K562 (cell line): Measurements from ENCODE around the gene MRPL11. TPM values are rescaled to one million over a fixed set of nuclear protein-coding genes. Genes with fewer than 3 reads are reported as not detected.

ENCODE experiments used
- ATAC-seq: fragments of 200-7000 bp; cut with Tn5 transposase; 3 replicates; pipeline ENCODE4 v1.9.1; 2020; ENCODE audit warnings: moderate library complexity
- BruUV-seq: library from RNA; stranded (reverse); fragments of 400-500 nt; replicated peaks from 2 replicates; lab custom pipeline; 2021; lab: Mats Ljungman, UMichigan
- CTCF ChIA-PET: fragments of 300-600 bp; formaldehyde crosslinking; extraction: SDS; loops from one replicate; lab custom pipeline; 2021; ENCODE audit warnings: low intra/inter-chr PET ratio; lab: Yijun Ruan, JAX
- POLR2A ChIA-PET: fragments of 300-600, 350-650 bp; sonication (Branson Sonifier 250); formaldehyde crosslinking; extraction: SDS; loops from one replicate; lab custom pipeline; 2021; ENCODE audit warnings: antibody characterized with exemption, inconsistent platforms; lab: Yijun Ruan, JAX
- DNase-seq, 4 experiments: peaks; one replicate each; pipeline versions ENCODE4 v3.0.0 to v3.0.0-alpha.2; 2011 to 2018; ENCODE audit warnings: low spot score in 3 of 4, mixed read lengths in 3 of 4; ENCODE audit errors: extremely low read depth in 1 of 4
- FAIRE-seq: peaks from 2 replicates; lab custom pipeline; 2011; peaks lifted over from hg19 to GRCh38; lab: Jason Lieb, UNC
- H2AFZ ChIP-seq: 2 replicates; pipeline ENCODE4 v1.6.0; 2011; ENCODE audit warnings: low read depth, low read length, control low read depth, inconsistent platforms
- H3K27ac ChIP-seq: fragments of 200-600 bp; 3 replicates; pipeline ENCODE4 v1.8.0; 2011; ENCODE audit warnings: low read depth, mild to moderate bottlenecking, control low read depth, inconsistent platforms, low read length, moderate library complexity, mixed read lengths; ENCODE audit errors: extremely low read depth
- H3K27me3 ChIP-seq, 2 experiments: fragments of 300-600 bp in 1 of 2; 2 replicates in 1 of 2; 3 replicates in 1 of 2; pipeline versions ENCODE4 v1.6.0 to v1.8.0; 2011; ENCODE audit warnings: inconsistent platforms in 2 of 2, low read length in 2 of 2, mild to moderate bottlenecking in 1 of 2, mixed read lengths in 1 of 2, moderate library complexity in 1 of 2; ENCODE audit not compliant: control insufficient read depth in 2 of 2, insufficient read depth in 2 of 2
- H3K36me3 ChIP-seq: fragments of 300-600 bp; 3 replicates; pipeline ENCODE4 v1.8.0; 2011; ENCODE audit warnings: mild to moderate bottlenecking, low read length, inconsistent platforms; ENCODE audit not compliant: control insufficient read depth, insufficient read depth
- H3K4me1 ChIP-seq, 2 experiments: fragments of 200-600 bp in 1 of 2; replicated peaks in 1 of 2; 2 replicates in 1 of 2; 3 replicates in 1 of 2; pipeline versions ENCODE4 v1.5.1 to v1.8.0; 2011; ENCODE audit warnings: inconsistent platforms in 2 of 2, low read length in 2 of 2, mild to moderate bottlenecking in 1 of 2, mixed read lengths in 1 of 2, moderate library complexity in 1 of 2; ENCODE audit not compliant: control insufficient read depth in 2 of 2, insufficient read depth in 2 of 2
- H3K4me2 ChIP-seq: 2 replicates; pipeline ENCODE4 v1.6.1; 2011; ENCODE audit warnings: low read length, control low read depth, inconsistent platforms, mixed read lengths; ENCODE audit not compliant: insufficient read depth
- H3K4me3 ChIP-seq: fragments of 200-600 bp; sonication (generic), shearing (Covaris generic); 2 replicates; pipeline ENCODE4 v1.5.1; 2016; ENCODE audit warnings: control low read depth, inconsistent platforms
- H3K79me2 ChIP-seq: fragments of 200-600 bp; 3 replicates; pipeline ENCODE4 v1.8.0; 2011; ENCODE audit warnings: low read length, inconsistent platforms; ENCODE audit not compliant: control insufficient read depth, insufficient read depth
- H3K9ac ChIP-seq, 2 experiments: 2 replicates each; pipeline versions ENCODE4 v1.6.0 to v1.6.1; 2011; ENCODE audit warnings: low read depth in 2 of 2, low read length in 2 of 2, control low read depth in 1 of 2, inconsistent platforms in 1 of 2, mild to moderate bottlenecking in 1 of 2, mixed read lengths in 1 of 2; ENCODE audit not compliant: insufficient read depth in 1 of 2
- H3K9me1 ChIP-seq: one replicate; pipeline ENCODE4 v1.6.0; 2011; ENCODE audit warnings: inconsistent platforms, mild to moderate bottlenecking, low read length, moderate library complexity; ENCODE audit not compliant: control insufficient read depth, insufficient read depth
- H3K9me3 ChIP-seq: replicated peaks from 2 replicates; pipeline ENCODE4 v1.5.1; 2011; ENCODE audit warnings: low read depth, low read length, inconsistent platforms; ENCODE audit not compliant: control insufficient read depth, insufficient read depth
- H4K20me1 ChIP-seq: replicated peaks from 2 replicates; pipeline ENCODE4 v1.6.1; 2011; ENCODE audit warnings: low read length, inconsistent platforms, mixed read lengths; ENCODE audit not compliant: control insufficient read depth, insufficient read depth
- CEBPG ChIP-seq, 3 experiments: fragments of 200-800 bp in 1 of 3; sonication (Bioruptor generic) in 1 of 3; sonication (generic) in 1 of 3; formaldehyde crosslinking in 1 of 3; IDR thresholded peaks in 2 of 3; conservative IDR thresholded peaks in 1 of 3; 2 replicates each; pipeline versions ENCODE4 v1.6.1 to v1.8.0; 2016 to 2022; ENCODE audit warnings: missing compliant biosample characterization in 2 of 3, missing genetic modification characterization in 2 of 3, mild to moderate bottlenecking in 1 of 3, missing genetic modification reagents in 1 of 3
- HIVEP1 ChIP-seq: fragments of 250-450 bp; sonication (Bioruptor Pico); IDR thresholded peaks from 2 replicates; pipeline ENCODE4 v1.4.0; 2020; ENCODE audit warnings: mild to moderate bottlenecking
- RBM14 ChIP-seq: fragments of 200-400 bp; formaldehyde crosslinking; IDR thresholded peaks from 2 replicates; pipeline ENCODE4 v1.6.1; 2018; ENCODE audit warnings: low read depth, mild to moderate bottlenecking, low read length, moderate library complexity, borderline replicate concordance; ENCODE audit not compliant: insufficient read depth
- RBM22 ChIP-seq: fragments of 200-400 bp; formaldehyde crosslinking; IDR thresholded peaks from 2 replicates; pipeline ENCODE4 v1.6.1; 2018; ENCODE audit warnings: low read length, low read depth; ENCODE audit not compliant: poor library complexity, severe bottlenecking
- TRIM24 ChIP-seq, 2 experiments: fragments of 450-650 bp; IDR thresholded peaks; 2 replicates each; pipeline ENCODE4 v1.6.1; 2016
- ZKSCAN3 ChIP-seq: fragments of 250-450 bp; sonication (Bioruptor Pico); IDR thresholded peaks from 2 replicates; pipeline ENCODE4 v1.4.0; 2020
- ZNF384 ChIP-seq: IDR thresholded peaks from 2 replicates; pipeline ENCODE4 v1.6.1; 2012; ENCODE audit warnings: low read depth, low read length, improper control_type of control experiment
- WGBS: fragments of 100-300 bp; shearing (Covaris generic); methylation state at CpG from one replicate; pipeline ENCODE4 v1.1.6; 2016; ENCODE audit warnings: low coverage, mixed read lengths; ENCODE audit not compliant: insufficient coverage; ENCODE audit errors: missing lambda C conversion rate; 5-methylcytosine and 5-hydroxymethylcytosine counted together
- in situ Hi-C: fragments of 300-500 bp; cut with MboI; formaldehyde crosslinking; loops from 4 replicates; pipeline ENCODE4 v1.15.0; 2018; ENCODE audit warnings: inconsistent platforms, mixed read lengths
- intact Hi-C: fragments of 100-400 bp; cut with micrococcal nuclease; formaldehyde crosslinking; loops from 2 replicates; pipeline ENCODE4 v1.14.2; 2022
- polyA plus RNA-seq, 8 experiments: library from polyadenylated mRNA; depleted of rRNA in 4 of 8; stranded (reverse) in 5 of 8; unstranded in 3 of 8; fragments of >200 nt; fragmentation: Nextera tagmentation in 2 of 8; fragmentation: Illumina TruSeq in 1 of 8; extraction: Ambion mirVana in 2 of 8; extraction: Trizol in 1 of 8; gene quantifications; 2 replicates each; pipeline versions ENCODE4 v1.2.1 to v1.2.3, GENCODE V29; 2011 to 2014; ENCODE audit warnings: inconsistent platforms in 1 of 8, missing spikeins in 1 of 8
- total RNA-seq, 7 experiments: library from RNA; depleted of rRNA in 6 of 7; stranded (reverse); fragments of >200 nt in 6 of 7; fragmentation: Illumina TruSeq in 2 of 7; extraction: Trizol in 2 of 7; gene quantifications; 2 replicates each; pipeline versions ENCODE4 v1.2.1 to v1.2.3, GENCODE V29; 2011 to 2021; ENCODE audit warnings: low replicate concordance in 1 of 7
- TF ChIP-seq, protein P1 (sequence below): fragments of 450-650 bp; IDR thresholded peaks from 2 replicates; pipeline ENCODE4 v1.6.1; 2014; ENCODE audit warnings: low read depth, mild to moderate bottlenecking, moderate library complexity, borderline replicate concordance
- TF ChIP-seq, protein P2 (sequence below), 2 experiments: IDR thresholded peaks in 1 of 2; conservative IDR thresholded peaks in 1 of 2; 2 replicates each; pipeline ENCODE4 v1.6.1; 2016; ENCODE audit warnings: low read depth in 2 of 2, mild to moderate bottlenecking in 1 of 2, missing compliant biosample characterization in 1 of 2, missing genetic modification characterization in 1 of 2, moderate library complexity in 1 of 2

The MRPL11 gene
- total and polyA plus RNA-seq, 9 of the 15 experiments (the other 6 are each of a cell fraction or from before 2014, with no cell fraction given): 33.0 to 173 (median 91.9) TPM

DNA sequence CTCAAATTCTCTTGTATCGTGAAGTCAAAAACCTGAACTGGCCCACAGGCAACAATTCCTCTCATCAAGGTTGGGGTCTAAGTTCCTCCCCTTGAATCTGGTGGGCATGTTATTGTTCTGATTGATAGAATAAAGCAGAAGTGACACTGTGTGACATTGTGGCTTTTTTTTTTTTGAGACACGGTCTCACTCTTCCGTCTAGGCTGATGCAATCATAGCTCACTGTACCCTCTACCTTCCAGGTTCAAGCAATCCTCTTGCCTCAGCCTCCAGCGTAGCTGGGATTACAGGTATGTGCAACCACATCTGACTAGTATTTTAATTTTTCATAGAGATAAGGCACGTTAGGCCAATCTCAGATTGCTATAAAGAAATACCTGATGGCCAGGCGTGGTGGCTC is 19.2 kb upstream of the MRPL11 start (continued):
- TF ChIP-seq, protein P1, sequence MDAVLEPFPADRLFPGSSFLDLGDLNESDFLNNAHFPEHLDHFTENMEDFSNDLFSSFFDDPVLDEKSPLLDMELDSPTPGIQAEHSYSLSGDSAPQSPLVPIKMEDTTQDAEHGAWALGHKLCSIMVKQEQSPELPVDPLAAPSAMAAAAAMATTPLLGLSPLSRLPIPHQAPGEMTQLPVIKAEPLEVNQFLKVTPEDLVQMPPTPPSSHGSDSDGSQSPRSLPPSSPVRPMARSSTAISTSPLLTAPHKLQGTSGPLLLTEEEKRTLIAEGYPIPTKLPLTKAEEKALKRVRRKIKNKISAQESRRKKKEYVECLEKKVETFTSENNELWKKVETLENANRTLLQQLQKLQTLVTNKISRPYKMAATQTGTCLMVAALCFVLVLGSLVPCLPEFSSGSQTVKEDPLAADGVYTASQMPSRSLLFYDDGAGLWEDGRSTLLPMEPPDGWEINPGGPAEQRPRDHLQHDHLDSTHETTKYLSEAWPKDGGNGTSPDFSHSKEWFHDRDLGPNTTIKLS: no peak
- TF ChIP-seq TRIM24 (IDR thresholded peaks at IDR 0.05) (peak in 1 of 2 experiments; percentile 55; a peak in 2 of 4 replicates), ZNF384 (0 out of 2 replicates have a peak, but pooled peaks have one; percentile 48), CEBPG (CRISPR knock-in tag; IDR thresholded peaks at IDR 0.05) (peak; percentile 83), CEBPG (tag; conservative IDR thresholded peaks at IDR 0.05 in 1 of 2, IDR thresholded peaks at IDR 0.05 in 1 of 2) (peak; percentile 38 to 86; a peak in 2 of 4 replicates)

DNA sequence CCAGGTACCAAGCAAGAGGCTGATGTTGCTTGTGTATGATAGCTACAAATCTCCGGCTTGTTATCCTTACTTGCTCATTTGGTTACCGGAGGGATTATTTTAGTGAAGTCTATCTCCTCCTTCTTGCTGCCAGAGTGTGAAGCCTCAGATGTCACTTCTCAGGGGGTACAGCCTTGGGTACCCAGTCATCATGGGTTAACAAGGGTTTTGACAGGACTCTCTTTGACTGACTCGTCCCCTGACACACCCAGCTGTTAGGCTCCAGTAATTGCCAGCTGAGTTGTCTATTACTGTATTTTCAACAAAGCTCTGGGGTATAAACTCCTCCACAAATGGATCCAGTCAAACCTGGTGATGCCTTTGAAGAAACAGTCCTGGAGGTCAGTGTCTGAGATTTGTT is 16.2 kb upstream of the MRPL11 start:
- Histone ChIP-seq H3K9ac (no peak overlapping the region), H2AFZ (no peak overlapping the region), H3K36me3 (no peaks in the 10 kb centered on the region), H3K4me1 (peaks cover 0 to 4% of the 10 kb centered on the region in 2 experiments; a peak in 1 of 5 replicates), H3K4me2 (no peak overlapping the region), H3K9me3 (0 out of 2 replicates have a peak, but pooled peaks cover 4% of the 10 kb centered on the region), H3K27ac (no peak overlapping the region), H3K9me1 (no peaks in the 10 kb centered on the region), H3K27me3 (peaks cover 5 to 35% of the 10 kb centered on the region in 2 experiments; a peak in 4 of 5 replicates), H4K20me1 (no peaks in the 10 kb centered on the region), H3K4me3 (no peak overlapping the region), H3K79me2 (no peaks in the 10 kb centered on the region)
- 9% methylated on average over 3 of the region's 3 CpGs for WGBS
- ATAC-seq (no peak), FAIRE-seq (no peak), DNase-seq (no peak)
- ChIA-PET CTCF (no interaction called here), POLR2A (interaction anchor here (0.8 to 2.6 kb wide), 3 partner anchors 16 to 373 kb away, joined by 3 to 9 read pairs (median 5); partner anchors contain the start of genes DPP3 and MRPL11)
- TF ChIP-seq, protein P2, sequence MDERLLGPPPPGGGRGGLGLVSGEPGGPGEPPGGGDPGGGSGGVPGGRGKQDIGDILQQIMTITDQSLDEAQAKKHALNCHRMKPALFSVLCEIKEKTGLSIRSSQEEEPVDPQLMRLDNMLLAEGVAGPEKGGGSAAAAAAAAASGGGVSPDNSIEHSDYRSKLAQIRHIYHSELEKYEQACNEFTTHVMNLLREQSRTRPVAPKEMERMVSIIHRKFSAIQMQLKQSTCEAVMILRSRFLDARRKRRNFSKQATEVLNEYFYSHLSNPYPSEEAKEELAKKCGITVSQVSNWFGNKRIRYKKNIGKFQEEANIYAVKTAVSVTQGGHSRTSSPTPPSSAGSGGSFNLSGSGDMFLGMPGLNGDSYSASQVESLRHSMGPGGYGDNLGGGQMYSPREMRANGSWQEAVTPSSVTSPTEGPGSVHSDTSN (CRISPR knock-in tag; IDR thresholded peaks at IDR 0.05; ENCODE audit: low read depth): no peak
- TF ChIP-seq, protein P2 (tag; conservative IDR thresholded peaks at IDR 0.05; ENCODE audit: low read depth): no peak
- TF ChIP-seq RBM14: no peak
- TF ChIP-seq HIVEP1 (CRISPR knock-in tag): no peak
- no peak for TF ChIP-seq ZKSCAN3 (CRISPR knock-in tag)
- TF ChIP-seq RBM22: no peak
- BruUV-seq: no TSS peak
- in situ Hi-C loops: no loop called here
- intact Hi-C loops: no loop called here
